Epithelial cell of proximal tubule (primary cell): ENCODE results near the gene CFI. TPM values are rescaled to one million over a fixed set of nuclear protein-coding genes. Genes with fewer than 3 reads are reported as not detected.

Experiments
- DNase-seq: peaks from one replicate; pipeline ENCODE4 v3.0.0-alpha.2; 2011; ENCODE audit warnings: low read depth
- H3K4me3 ChIP-seq: 2 replicates; pipeline ENCODE4 v1.5.1; 2011; ENCODE audit warnings: low read depth, mild to moderate bottlenecking, low read length
- CTCF ChIP-seq: conservative IDR thresholded peaks from 2 replicates; pipeline ENCODE4 v1.5.1; 2012; ENCODE audit warnings: low read depth, mild to moderate bottlenecking, low read length
- total RNA-seq: library from RNA; depleted of rRNA; stranded (reverse); fragments of >200 nt; gene quantifications from 2 replicates; pipeline ENCODE4 v1.2.3, GENCODE V29; 2015

Gene CFI
- total RNA-seq, 1 donor from 2014 or later: 5.8 TPM

GRCh38 chr4:109815151-109816081, 13.6 kb upstream of the CFI start, which contains the start of gene GAR1:
Gene GAR1 (plus strand): TSS chr4:109815762. CDS start chr4:109816165, 403 bp downstream.
- no peak for TF ChIP-seq CTCF
- DNase-seq: peak; percentile 80
- peak within 1 kb of the TSS; percentile 98 for H3K4me3 ChIP-seq

GRCh38 chr4:109811707-109812106, 9.9 kb upstream of the CFI start:
- no peak for DNase-seq
- no peak overlapping the region for H3K4me3 ChIP-seq
- no peak for TF ChIP-seq CTCF

GRCh38 chr4:109810552-109811387, 9.0 kb upstream of the CFI start:
- DNase-seq: no peak
- TF ChIP-seq CTCF: no peak
- no peak overlapping the region for H3K4me3 ChIP-seq

- no peak for DNase-seq
- TF ChIP-seq CTCF: no peak
- H3K4me3 ChIP-seq: no peak overlapping the region
Measured at GRCh38 chr4:109809655-109810054, 7.9 kb upstream of the CFI start.

GRCh38 chr4:109803924-109804571, 2.2 kb upstream of the CFI start:
- peak; percentile 29 for DNase-seq
- H3K4me3 ChIP-seq: no peak overlapping the region
- TF ChIP-seq CTCF: peak; percentile 72

GRCh38 chr4:109801099-109801789, 555 bp downstream of the CFI start:
- no peak for DNase-seq
- no peak for TF ChIP-seq CTCF
- H3K4me3 ChIP-seq: peak overlapping the region; percentile 65
